Activated CD4-positive, alpha-beta T cell treated with anti-CD3 and anti-CD28 coated beads for 1 hour (primary cell): Measurements from ENCODE around the gene ZNF503.

ENCODE experiments used
- DNase-seq: peaks from one replicate; pipeline ENCODE4 v3.0.0-alpha.2; 2020

ZNF503 gene

GRCh38 chr10:75406462-75407223 lies 5.1 kb upstream of the ZNF503 start:
- DNase-seq = no peak

GRCh38 chr10:75405598-75406461 lies 4.3 kb upstream of the ZNF503 start:
- no peak for DNase-seq

GRCh38 chr10:75404815-75405597 lies 3.4 kb upstream of the ZNF503 start:
- no peak for DNase-seq

GRCh38 chr10:75403939-75404814 lies 2.6 kb upstream of the ZNF503 start:
- DNase-seq = no peak

- no peak for DNase-seq
Observed at GRCh38 chr10:75403144-75403938, 1.8 kb upstream of the ZNF503 start.

- no peak for DNase-seq
Observed at GRCh38 chr10:75402486-75403143, 1.1 kb upstream of the ZNF503 start.

- DNase-seq = no peak
Observed at GRCh38 chr10:75400771-75401568, 594 bp downstream of the ZNF503 start.

- DNase-seq = no peak
Observed at GRCh38 chr10:75400163-75400770, 1.3 kb downstream of the ZNF503 start.

GRCh38 chr10:75399461-75400162 lies 2.0 kb downstream of the ZNF503 start:
- DNase-seq = peak; percentile 29

- DNase-seq = no peak
Observed at GRCh38 chr10:75398692-75399460, 2.7 kb downstream of the ZNF503 start.

GRCh38 chr10:75398200-75398691 lies 3.3 kb downstream of the ZNF503 start:
- no peak for DNase-seq

GRCh38 chr10:75397496-75398199 lies 3.9 kb downstream of the ZNF503 start:
- no peak for DNase-seq

- no peak for DNase-seq
Observed at GRCh38 chr10:75396631-75397495, 4.7 kb downstream of the ZNF503 start.

- no peak for DNase-seq
Observed at GRCh38 chr10:75395932-75396630, 5.5 kb downstream of the ZNF503 start.
